AG04449 (cell line): ENCODE measurements around the gene SRRT.

Source experiments
- CTCF ChIA-PET: fragments of 350-600 bp; formaldehyde crosslinking; extraction: SDS; loops from one replicate; lab custom pipeline; 2021; ENCODE audit warnings: antibody characterized with exemption; lab: Yijun Ruan, JAX
- POLR2A ChIA-PET: fragments of 400-600, 350-600 bp; formaldehyde crosslinking; extraction: SDS; loops from one replicate; lab custom pipeline; 2020; ENCODE audit warnings: antibody characterized with exemption, inconsistent platforms; lab: Yijun Ruan, JAX
- DNase-seq: peaks from one replicate; pipeline ENCODE4 v3.0.0-alpha.2; 2010; ENCODE audit warnings: low read depth, low spot score
- H3K4me3 ChIP-seq: 2 replicates; pipeline ENCODE4 v1.5.1; 2011; ENCODE audit warnings: low read depth, mild to moderate bottlenecking, control low read depth, low read length
- CTCF ChIP-seq: IDR thresholded peaks from one replicate; pipeline ENCODE4 v1.5.1; 2011; ENCODE audit warnings: mild to moderate bottlenecking, moderate library complexity, low read length, control low read depth, inconsistent platforms; ENCODE audit not compliant: insufficient read depth; ENCODE audit errors: missing control alignments

SRRT gene

GRCh38 chr7:100861616-100861985, 13.3 kb upstream of the SRRT start:
- no peak for DNase-seq
- no peak for TF ChIP-seq CTCF
- ChIA-PET POLR2A (no interaction called here), CTCF (interaction anchor here (1.5 to 1.7 kb wide), 2 partner anchors 9 to 157 kb away, joined by 4 to 12 read pairs; partner anchors contain the start of gene SLC12A9)
- H3K4me3 ChIP-seq, result no peak overlapping the region

- TF ChIP-seq CTCF, result no peak
- ChIA-PET CTCF (interaction anchor here (1.4 to 2.9 kb wide), 3 partner anchors 11 to 158 kb away, joined by 4 to 15 read pairs (median 4); partner anchors contain the start of gene SLC12A9), POLR2A (interaction anchor here (1.9 kb wide), 1 partner anchor 158 kb away, joined by 5 read pairs; the partner anchor contains the start of gene POP7)
- no peak overlapping the region for H3K4me3 ChIP-seq
- DNase-seq, result no peak
Observed at GRCh38 chr7:100863406-100863950, 11.4 kb upstream of the SRRT start.

- ChIA-PET POLR2A (interaction anchor here (0.7 to 1.9 kb wide), 2 partner anchors 12 to 159 kb away, joined by 4 to 5 read pairs; partner anchors contain the start of genes POP7 and SLC12A9), CTCF (interaction anchor here (0.7 to 2.9 kb wide), 4 partner anchors 10 to 173 kb away, joined by 4 to 15 read pairs (median 4); partner anchors contain the start of gene SLC12A9)
Observed at GRCh38 chr7:100864263-100864845, 10.5 kb upstream of the SRRT start.

GRCh38 chr7:100865372-100865911, 9.5 kb upstream of the SRRT start:
- H3K4me3 ChIP-seq, result no peak overlapping the region
- ChIA-PET CTCF (interaction anchor here (1.0 to 2.9 kb wide), 2 partner anchors 13 to 174 kb away, joined by 4 to 15 read pairs; partner anchors contain the start of gene SLC12A9), POLR2A (interaction anchor here (0.6 kb wide), 1 partner anchor 10 kb away, joined by 3 read pairs; the partner anchor contains the start of gene SRRT)
- DNase-seq, result no peak
- TF ChIP-seq CTCF, result no peak

More at GRCh38 chr7:100864263-100864845, 10.5 kb upstream of the SRRT start:
- H3K4me3 ChIP-seq, result no peak overlapping the region
- TF ChIP-seq CTCF, result no peak
- no peak for DNase-seq

- no peak overlapping the region for H3K4me3 ChIP-seq
- CTCF ChIA-PET, result interaction anchor here (2.1 kb wide), 1 partner anchor 161 kb away, joined by 9 read pairs; the partner anchor contains the start of gene POP7
- TF ChIP-seq CTCF, result no peak
- DNase-seq, result no peak
- POLR2A ChIA-PET, result interaction anchor here (0.8 to 1.2 kb wide), 4 partner anchors 9 to 160 kb away, joined by 5 to 7 read pairs (median 6); partner anchors contain the start of genes POP7, SLC12A9, SRRT and UFSP1
Observed at GRCh38 chr7:100865938-100866728, 8.8 kb upstream of the SRRT start.
